Progenitor cell of endocrine pancreas (in vitro differentiated cells): ENCODE measurements around the gene DYSF. TPM values are rescaled to one million over a fixed set of nuclear protein-coding genes. Genes with fewer than 3 reads are reported as not detected.

Experiments
- DNase-seq: peaks from one replicate; pipeline ENCODE4 v3.0.0; 2021; ENCODE audit warnings: low spot score; ENCODE audit not compliant: unreplicated experiment
- H3K27ac Mint-ChIP-seq: 2 replicates; pipeline ENCODE4 v1.8.0; 2021; ENCODE audit warnings: mild to moderate bottlenecking, moderate library complexity, mixed read lengths
- H3K27me3 Mint-ChIP-seq: 2 replicates; pipeline ENCODE4 v1.8.0; 2021; ENCODE audit warnings: mixed read lengths
- H3K36me3 Mint-ChIP-seq: 2 replicates; pipeline ENCODE4 v1.8.0; 2022; ENCODE audit warnings: mixed read lengths; ENCODE audit not compliant: insufficient read depth
- H3K4me1 Mint-ChIP-seq: 2 replicates; pipeline ENCODE4 v1.8.0; 2021; ENCODE audit warnings: low read depth, mixed read lengths
- H3K4me3 Mint-ChIP-seq: 2 replicates; pipeline ENCODE4 v1.8.0; 2021; ENCODE audit warnings: low read depth, mild to moderate bottlenecking, moderate library complexity, mixed read lengths
- H3K9me3 Mint-ChIP-seq: 2 replicates; pipeline ENCODE4 v1.8.0; 2021; ENCODE audit warnings: low read depth, mixed read lengths
- total RNA-seq: library from RNA; stranded (reverse); gene quantifications from 2 replicates; pipeline ENCODE4 v1.2.1, GENCODE V29; 2021
- TF ChIP-seq, protein P1 (sequence below): fragments of 200-600 bp; sonication (generic); IDR thresholded peaks from one replicate; pipeline ENCODE4 v1.5.0; 2021; ENCODE audit warnings: antibody characterized with exemption, mild to moderate bottlenecking; ENCODE audit not compliant: unreplicated experiment

Gene DYSF
- total RNA-seq, 1 donor from 2014 or later, result 1.4 TPM

DNA sequence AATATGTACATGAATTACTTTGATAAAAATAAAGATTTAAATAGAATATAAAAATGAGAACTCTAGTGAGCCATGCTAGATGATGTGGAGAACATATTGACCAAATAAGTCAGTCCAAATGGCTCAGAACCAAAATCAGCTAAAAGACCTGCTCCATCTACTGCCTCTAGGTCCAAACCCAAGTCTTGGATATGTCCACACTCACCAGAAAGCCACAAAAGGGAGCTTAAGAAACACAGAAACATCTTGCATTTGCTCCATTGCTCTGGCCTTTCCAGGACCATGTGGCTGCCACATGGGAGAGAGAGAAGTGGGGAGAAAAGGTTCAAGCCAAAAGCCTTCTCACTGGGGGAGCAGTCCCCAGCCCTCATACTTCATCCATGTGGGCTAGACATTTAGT lies 272.5 kb downstream of the DYSF start:
- no peak overlapping the region for H3K4me3 Mint-ChIP-seq
- TF ChIP-seq, protein P1, sequence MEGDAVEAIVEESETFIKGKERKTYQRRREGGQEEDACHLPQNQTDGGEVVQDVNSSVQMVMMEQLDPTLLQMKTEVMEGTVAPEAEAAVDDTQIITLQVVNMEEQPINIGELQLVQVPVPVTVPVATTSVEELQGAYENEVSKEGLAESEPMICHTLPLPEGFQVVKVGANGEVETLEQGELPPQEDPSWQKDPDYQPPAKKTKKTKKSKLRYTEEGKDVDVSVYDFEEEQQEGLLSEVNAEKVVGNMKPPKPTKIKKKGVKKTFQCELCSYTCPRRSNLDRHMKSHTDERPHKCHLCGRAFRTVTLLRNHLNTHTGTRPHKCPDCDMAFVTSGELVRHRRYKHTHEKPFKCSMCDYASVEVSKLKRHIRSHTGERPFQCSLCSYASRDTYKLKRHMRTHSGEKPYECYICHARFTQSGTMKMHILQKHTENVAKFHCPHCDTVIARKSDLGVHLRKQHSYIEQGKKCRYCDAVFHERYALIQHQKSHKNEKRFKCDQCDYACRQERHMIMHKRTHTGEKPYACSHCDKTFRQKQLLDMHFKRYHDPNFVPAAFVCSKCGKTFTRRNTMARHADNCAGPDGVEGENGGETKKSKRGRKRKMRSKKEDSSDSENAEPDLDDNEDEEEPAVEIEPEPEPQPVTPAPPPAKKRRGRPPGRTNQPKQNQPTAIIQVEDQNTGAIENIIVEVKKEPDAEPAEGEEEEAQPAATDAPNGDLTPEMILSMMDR, result no peak
- DNase-seq, result no peak

DNA sequence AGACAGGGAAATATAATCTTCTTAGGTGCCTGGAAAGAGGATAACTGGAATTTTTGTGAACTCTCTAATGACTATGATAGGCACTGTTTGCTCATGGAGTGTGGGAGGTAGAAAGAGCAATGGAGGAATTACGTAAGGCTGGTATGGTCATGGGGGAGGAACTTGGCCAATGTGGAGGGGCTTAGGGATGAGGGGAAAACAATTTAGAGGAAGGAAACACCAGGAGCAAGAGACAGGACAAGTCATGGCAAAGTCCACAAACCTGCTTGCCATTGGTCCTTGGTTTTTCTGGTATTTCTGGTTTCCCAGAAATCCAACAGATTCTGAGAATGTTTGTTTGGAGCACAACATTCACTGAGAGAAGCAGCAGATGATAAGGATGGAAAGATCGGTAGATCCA lies 274.2 kb downstream of the DYSF start:
- Mint-ChIP-seq H3K36me3 (no peaks in the 10 kb centered on the region), H3K27ac (no peak overlapping the region), H3K27me3 (peaks cover 7% of the 10 kb centered on the region), H3K4me1 (no peaks in the 10 kb centered on the region), H3K4me3 (no peak overlapping the region), H3K9me3 (peaks cover 3% of the 10 kb centered on the region)
- TF ChIP-seq, protein P1, result no peak
- DNase-seq, result no peak

More for the DNA sequence above, 272.5 kb downstream of the DYSF start:
- peaks cover 2% of the 10 kb centered on the region for H3K4me1 Mint-ChIP-seq
- peaks cover 5% of the 10 kb centered on the region for H3K27me3 Mint-ChIP-seq
- no peaks in the 10 kb centered on the region for H3K36me3 Mint-ChIP-seq
- H3K27ac Mint-ChIP-seq, result no peak overlapping the region
- H3K9me3 Mint-ChIP-seq, result peaks cover 6% of the 10 kb centered on the region

DNA sequence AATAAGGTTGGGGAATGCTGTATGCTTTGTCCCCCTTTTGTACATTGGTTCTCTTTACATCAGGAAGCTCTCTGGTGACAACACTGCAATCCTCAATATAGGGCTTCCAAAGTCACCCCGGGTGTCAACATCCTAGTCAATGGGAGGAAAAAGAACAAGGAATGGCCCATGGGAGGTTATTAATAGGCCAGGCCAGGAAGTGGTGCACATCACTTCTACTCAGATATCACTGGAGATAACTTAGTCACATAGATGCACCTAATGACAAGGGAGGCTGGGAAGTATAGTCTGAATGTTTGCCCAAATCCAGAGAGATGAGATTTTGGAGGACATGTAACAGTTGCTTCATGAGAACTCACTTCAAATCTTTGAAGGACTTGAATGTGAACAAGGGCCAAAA lies 274.7 kb downstream of the DYSF start:
- peaks cover 12% of the 10 kb centered on the region for H3K27me3 Mint-ChIP-seq
- no peaks in the 10 kb centered on the region for H3K4me1 Mint-ChIP-seq
- TF ChIP-seq, protein P1, result no peak
- peaks cover 3% of the 10 kb centered on the region for H3K9me3 Mint-ChIP-seq
- no peak overlapping the region for H3K27ac Mint-ChIP-seq
- H3K36me3 Mint-ChIP-seq, result no peaks in the 10 kb centered on the region
- H3K4me3 Mint-ChIP-seq, result no peak overlapping the region
- no peak for DNase-seq

- no peak for DNase-seq
- H3K27me3 Mint-ChIP-seq, result peaks cover 21% of the 10 kb centered on the region
- H3K36me3 Mint-ChIP-seq, result no peaks in the 10 kb centered on the region
- TF ChIP-seq, protein P1, result no peak
- H3K9me3 Mint-ChIP-seq, result no peaks in the 10 kb centered on the region
- H3K27ac Mint-ChIP-seq, result no peak overlapping the region
- no peak overlapping the region for H3K4me3 Mint-ChIP-seq
- no peaks in the 10 kb centered on the region for H3K4me1 Mint-ChIP-seq
Measured at GRCh38 chr2:71730785-71731383, 277.5 kb downstream of the DYSF start.

DNA sequence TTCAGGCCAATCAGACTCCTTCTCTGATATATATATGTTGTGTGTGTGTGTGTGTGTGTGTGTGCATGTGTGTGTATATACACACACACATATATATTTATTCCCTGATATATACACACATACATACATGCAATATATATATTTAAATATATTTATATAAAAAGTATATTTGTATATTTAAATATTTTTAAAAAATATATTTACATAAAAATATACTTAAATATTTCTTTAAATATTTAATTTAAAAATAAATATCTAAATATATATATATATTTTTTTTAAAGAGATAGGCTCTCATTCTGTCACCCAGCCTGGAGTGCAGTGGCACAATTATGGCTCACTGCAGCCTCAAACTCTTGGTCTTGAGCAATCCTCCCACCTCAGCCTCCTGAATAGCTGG lies 281.3 kb downstream of the DYSF start:
- no peaks in the 10 kb centered on the region for H3K4me1 Mint-ChIP-seq
- H3K36me3 Mint-ChIP-seq, result no peaks in the 10 kb centered on the region
- no peaks in the 10 kb centered on the region for H3K9me3 Mint-ChIP-seq
- H3K4me3 Mint-ChIP-seq, result no peak overlapping the region
- TF ChIP-seq, protein P1, result no peak
- DNase-seq, result no peak
- peaks cover 20% of the 10 kb centered on the region for H3K27me3 Mint-ChIP-seq
- no peak overlapping the region for H3K27ac Mint-ChIP-seq
